GM12801 (cell line): ENCODE data around the gene ANK3.

ENCODE experiments used
- TF ChIP-seq, protein P1 (sequence below): IDR thresholded peaks from one replicate; pipeline ENCODE4 v1.5.1; 2011; ENCODE audit warnings: control low read depth; ENCODE audit not compliant: insufficient read length; ENCODE audit errors: extremely low read depth

ANK3 gene

DNA sequence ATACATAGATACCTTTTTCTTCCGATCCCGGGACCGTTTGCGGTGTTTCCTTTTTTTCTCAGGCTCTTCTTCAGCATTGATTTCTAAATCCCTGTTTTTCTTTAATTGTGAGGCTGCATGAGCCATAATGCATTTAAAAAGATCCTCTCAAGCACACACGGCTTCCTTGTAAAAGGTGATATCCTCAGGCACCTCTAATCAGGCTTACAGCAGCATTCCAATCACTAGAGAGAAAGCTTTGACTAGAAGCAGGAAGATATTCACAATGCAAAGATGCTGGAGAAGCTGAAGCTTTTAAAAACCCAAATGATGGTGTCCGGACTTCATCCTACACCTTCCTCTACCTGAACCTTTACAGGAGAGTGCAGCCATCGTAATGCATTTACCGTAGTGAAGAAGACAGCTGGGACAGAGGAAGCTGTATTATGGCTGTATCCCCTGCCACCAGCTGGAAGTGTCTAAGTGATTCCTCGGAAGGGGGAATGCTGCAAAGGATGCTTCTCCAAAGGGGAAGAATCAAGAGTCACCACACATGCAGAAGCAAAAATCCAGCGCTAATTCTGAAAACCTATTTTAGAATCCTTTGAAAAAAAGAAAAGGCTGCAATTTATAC lies at the start of gene ANK3:
ANK3 (minus strand) TSS at position 463 of the 613 bp plus-strand sequence; CDS start at position 126, 337 bp downstream.
- TF ChIP-seq, protein P1, sequence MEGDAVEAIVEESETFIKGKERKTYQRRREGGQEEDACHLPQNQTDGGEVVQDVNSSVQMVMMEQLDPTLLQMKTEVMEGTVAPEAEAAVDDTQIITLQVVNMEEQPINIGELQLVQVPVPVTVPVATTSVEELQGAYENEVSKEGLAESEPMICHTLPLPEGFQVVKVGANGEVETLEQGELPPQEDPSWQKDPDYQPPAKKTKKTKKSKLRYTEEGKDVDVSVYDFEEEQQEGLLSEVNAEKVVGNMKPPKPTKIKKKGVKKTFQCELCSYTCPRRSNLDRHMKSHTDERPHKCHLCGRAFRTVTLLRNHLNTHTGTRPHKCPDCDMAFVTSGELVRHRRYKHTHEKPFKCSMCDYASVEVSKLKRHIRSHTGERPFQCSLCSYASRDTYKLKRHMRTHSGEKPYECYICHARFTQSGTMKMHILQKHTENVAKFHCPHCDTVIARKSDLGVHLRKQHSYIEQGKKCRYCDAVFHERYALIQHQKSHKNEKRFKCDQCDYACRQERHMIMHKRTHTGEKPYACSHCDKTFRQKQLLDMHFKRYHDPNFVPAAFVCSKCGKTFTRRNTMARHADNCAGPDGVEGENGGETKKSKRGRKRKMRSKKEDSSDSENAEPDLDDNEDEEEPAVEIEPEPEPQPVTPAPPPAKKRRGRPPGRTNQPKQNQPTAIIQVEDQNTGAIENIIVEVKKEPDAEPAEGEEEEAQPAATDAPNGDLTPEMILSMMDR: no peak

DNA sequence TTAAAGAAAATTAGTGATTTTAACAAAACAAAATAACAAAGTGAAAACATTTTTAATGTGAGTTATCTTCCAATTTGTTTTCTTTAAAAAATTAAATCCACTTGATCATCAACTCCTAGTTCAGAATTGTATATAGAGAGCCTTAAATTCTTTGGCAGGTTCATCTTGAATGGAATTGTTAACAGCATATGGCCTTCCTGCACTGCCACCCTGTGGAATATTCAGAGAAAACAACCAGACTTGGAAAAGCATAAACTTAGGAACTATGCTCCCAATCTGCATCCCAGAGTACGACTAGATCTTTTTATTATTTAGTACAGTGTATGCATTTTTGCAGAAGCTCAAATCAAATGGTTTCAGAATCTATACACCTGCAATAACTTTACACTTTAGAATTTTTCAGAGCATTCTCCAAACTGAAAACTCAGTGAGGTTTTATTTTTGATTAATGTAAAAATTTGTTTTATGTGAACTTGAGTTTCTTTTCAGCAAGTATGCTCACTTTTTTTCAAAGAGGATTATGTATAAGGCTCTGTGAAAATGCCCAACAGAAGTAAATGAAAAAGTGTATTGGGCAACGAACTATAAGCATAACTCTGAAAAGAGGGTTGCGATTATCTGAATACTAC lies 44.9 kb upstream of the ANK3 start:
- TF ChIP-seq, protein P1: no peak

DNA sequence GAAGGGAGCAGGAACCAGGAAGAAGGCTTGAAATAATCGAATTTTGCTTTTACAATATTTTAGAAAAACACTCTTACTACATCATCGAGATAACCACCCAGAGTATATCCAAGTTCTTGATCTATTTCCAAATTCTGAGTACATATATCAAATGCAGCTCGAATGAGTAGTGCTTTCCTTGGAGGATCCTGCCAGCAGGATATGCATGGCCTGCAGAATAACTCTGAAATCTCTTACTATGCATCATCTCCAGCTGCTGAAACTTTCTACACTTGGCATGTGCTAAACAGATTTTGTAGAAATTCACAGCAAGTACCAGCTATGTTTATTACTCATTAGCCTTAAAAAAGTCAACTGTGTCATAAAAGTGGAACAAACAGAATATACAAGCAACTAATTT lies 44.0 kb upstream of the ANK3 start:
- TF ChIP-seq, protein P1: no peak

DNA sequence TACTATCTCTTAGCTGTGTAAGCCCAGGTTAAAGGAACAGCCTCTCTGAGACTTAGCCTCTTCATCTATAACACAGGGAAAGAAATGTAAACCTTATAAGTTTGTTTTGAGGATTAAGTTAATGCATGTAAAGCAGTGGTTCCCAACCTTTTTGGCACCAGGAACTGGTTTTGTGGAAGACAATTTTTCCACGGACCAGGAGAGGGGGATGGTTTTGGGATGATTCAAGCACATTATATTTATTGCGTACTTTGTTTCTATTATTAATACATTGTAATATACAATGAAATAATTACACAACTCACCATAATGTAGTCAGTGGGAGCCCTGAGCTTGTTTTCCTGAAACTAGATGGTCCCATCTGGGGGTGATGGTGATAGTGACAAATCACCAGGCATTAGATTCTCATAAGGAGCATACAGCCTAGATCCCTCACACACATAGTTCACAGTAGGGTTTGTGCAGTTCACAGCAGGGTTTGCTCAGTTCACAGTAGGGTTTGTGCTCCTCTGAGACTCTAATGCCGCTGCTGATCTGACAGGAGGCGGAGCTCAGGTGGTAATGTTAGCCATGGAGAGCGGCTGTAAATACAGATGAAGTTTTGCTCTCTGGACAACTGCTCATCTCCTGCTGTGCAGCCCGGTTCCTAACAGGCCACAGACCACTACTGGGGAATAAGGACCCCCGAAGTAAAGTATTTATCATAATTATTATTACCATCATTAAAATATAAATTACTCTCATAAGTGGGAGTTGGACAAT lies 41.3 kb upstream of the ANK3 start:
- TF ChIP-seq, protein P1: no peak

DNA sequence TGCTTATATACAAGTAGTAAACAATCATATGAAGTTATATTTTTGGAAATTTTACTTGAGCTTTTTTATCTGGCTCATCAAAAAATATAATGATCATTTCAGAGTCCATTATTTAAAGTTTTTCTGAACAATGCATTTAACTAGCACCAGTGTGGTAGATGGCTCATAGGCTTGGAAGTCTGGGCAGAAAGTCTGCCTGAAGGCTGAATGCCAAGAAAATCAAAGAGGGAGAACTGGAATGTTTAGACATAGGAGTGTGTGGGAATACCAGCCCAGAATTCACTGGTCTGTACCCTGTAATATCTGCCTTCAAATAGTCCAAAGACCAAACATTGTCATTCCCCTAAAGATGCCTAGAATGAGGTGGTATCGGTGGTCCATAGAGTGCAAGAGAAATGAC lies 40.3 kb upstream of the ANK3 start:
- TF ChIP-seq, protein P1: no peak

DNA sequence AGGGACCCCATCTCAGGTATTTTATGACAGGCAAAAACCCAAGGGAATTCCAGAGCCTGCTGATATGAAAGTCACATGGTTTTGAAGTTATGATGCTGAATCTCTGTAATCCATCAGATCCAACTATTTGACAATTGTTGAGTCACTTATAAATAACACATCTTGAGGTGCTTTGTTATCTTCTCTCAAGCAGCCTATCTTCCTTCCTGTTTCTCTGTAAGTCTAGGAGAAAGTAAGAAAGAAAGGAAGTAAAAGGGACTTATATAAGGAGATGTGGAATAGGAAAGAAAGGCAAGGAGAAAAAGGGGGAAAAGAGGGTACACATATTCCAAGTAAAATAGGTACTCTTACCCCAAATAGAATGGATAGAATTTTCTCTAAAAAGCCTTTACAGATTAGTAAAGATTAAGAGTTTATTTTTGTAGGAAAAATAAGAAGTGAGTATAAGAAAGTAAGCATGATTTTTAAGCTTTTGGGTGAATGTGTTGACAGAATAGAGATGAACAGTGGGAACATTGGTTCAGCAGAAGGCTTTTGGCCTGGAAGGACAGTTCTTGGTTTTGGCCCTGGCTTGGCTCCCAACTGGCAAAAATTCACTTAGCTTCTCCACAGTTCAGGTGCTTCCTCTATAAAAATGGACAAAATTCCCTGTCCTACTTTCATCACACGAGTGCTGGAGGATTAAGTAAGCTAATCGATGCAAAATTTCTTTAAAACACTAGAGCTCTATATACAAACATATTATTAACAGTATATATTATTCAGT lies 39.6 kb upstream of the ANK3 start:
- TF ChIP-seq, protein P1: no peak

DNA sequence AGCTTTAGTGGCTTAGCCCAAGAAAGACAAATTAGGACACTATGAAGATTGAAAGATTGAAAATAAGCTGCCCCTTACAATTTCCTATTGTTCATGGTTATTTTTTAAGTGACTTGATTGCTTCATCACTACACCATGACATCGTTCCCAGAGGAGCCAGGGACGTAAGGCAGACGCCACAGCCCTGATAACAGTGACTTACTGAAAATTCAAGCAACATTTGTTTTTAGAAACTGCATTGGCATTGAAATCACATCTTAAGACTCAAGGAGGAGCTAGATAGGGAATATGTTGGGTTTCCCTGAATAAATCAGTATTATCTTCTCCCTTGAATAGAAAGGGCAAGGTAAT lies 38.7 kb upstream of the ANK3 start:
- TF ChIP-seq, protein P1: no peak
